Measurements from ENCODE around the gene ZNF611. TPM values are rescaled to one million over a fixed set of nuclear protein-coding genes. Genes with fewer than 3 reads are reported as not detected.

Gene ZNF611
- polyA plus RNA-seq, 1 donor (not counting 4 experiments of a cell fraction or from before 2014, with no cell fraction given), result 2.9 TPM

- no peak for DNase-seq (ENCODE audit: low read depth, low spot score)
- Histone ChIP-seq H3K4me1 (ENCODE audit: control insufficient read depth, extremely low read depth, insufficient read depth, low read length) (peaks cover 7% of the 10 kb centered on the region), H3K27me3 (ENCODE audit: control insufficient read depth, extremely low read depth, insufficient read depth, low read length) (no peaks in the 10 kb centered on the region), H3K79me2 (ENCODE audit: control insufficient read depth, insufficient read depth, low read length) (peaks cover 51% of the 10 kb centered on the region), H3K9me3 (ENCODE audit: control insufficient read depth, low read depth, low read length) (no peaks in the 10 kb centered on the region), H3K9ac (ENCODE audit: control insufficient read depth, extremely low read depth, insufficient read depth, low read length) (no peak overlapping the region), H3K4me3 (ENCODE audit: control insufficient read depth in 2 of 3, extremely low read depth in 1 of 3, insufficient read depth in 2 of 3, low read depth in 1 of 3, low read length in 3 of 3) (no peak overlapping the region), H2AFZ (ENCODE audit: control insufficient read depth, low read length) (no peak overlapping the region), H3K36me3 (ENCODE audit: control insufficient read depth in 2 of 2, extremely low read depth in 1 of 2, insufficient read depth in 2 of 2, low read length in 2 of 2) (peaks cover 5 to 11% of the 10 kb centered on the region in 2 experiments), H3K27ac (ENCODE audit: control insufficient read depth, insufficient read depth, low read length) (no peak overlapping the region), H3K9me1 (ENCODE audit: control insufficient read depth, extremely low read depth, insufficient read depth, low read length) (no peaks in the 10 kb centered on the region), H3K4me2 (ENCODE audit: control insufficient read depth, extremely low read depth, insufficient read depth, low read depth, low read length) (no peak overlapping the region), H4K20me1 (ENCODE audit: control insufficient read depth, extremely low read depth, insufficient read depth, low read length) (no peaks in the 10 kb centered on the region)
- no peak for TF ChIP-seq CTCF (optimal IDR thresholded peaks at IDR 0.05 in 1 of 3, IDR thresholded peaks at IDR 0.05 in 1 of 3, conservative IDR thresholded peaks at IDR 0.05 in 1 of 3; ENCODE audit: extremely low read depth in 1 of 3, insufficient read depth in 2 of 3, low read length in 3 of 3)
- dilution Hi-C loops (cut with MboI; ENCODE audit: extremely low pct_ligation_motif_present, low sequenced_read_pairs), result no loop called here
- FAIRE-seq, result no peak
Measured at GRCh38 chr19:52688335-52688734, 46.5 kb downstream of the ZNF611 start.

GRCh38 chr19:52687684-52688083, 47.2 kb downstream of the ZNF611 start:
- H4K20me1 ChIP-seq (ENCODE audit: control insufficient read depth, extremely low read depth, insufficient read depth, low read length), result no peaks in the 10 kb centered on the region
- H3K4me3 ChIP-seq (ENCODE audit: control insufficient read depth in 2 of 3, extremely low read depth in 1 of 3, insufficient read depth in 2 of 3, low read depth in 1 of 3, low read length in 3 of 3), result no peak overlapping the region
- H3K9me1 ChIP-seq (ENCODE audit: control insufficient read depth, extremely low read depth, insufficient read depth, low read length), result no peaks in the 10 kb centered on the region
- no peak overlapping the region for H2AFZ ChIP-seq (ENCODE audit: control insufficient read depth, low read length)
- no peak overlapping the region for H3K27ac ChIP-seq (ENCODE audit: control insufficient read depth, insufficient read depth, low read length)
- TF ChIP-seq EZH2 (IDR thresholded peaks at IDR 0.05; ENCODE audit: low read length) (no peak), CTCF (optimal IDR thresholded peaks at IDR 0.05 in 1 of 3, IDR thresholded peaks at IDR 0.05 in 1 of 3, conservative IDR thresholded peaks at IDR 0.05 in 1 of 3; ENCODE audit: extremely low read depth in 1 of 3, insufficient read depth in 2 of 3, low read length in 3 of 3) (no peak)
- no peaks in the 10 kb centered on the region for H3K9me3 ChIP-seq (ENCODE audit: control insufficient read depth, low read depth, low read length)
- H3K36me3 ChIP-seq (ENCODE audit: control insufficient read depth in 2 of 2, extremely low read depth in 1 of 2, insufficient read depth in 2 of 2, low read length in 2 of 2), result peaks cover 5 to 11% of the 10 kb centered on the region in 2 experiments
- H3K79me2 ChIP-seq (ENCODE audit: control insufficient read depth, insufficient read depth, low read length), result peaks cover 55% of the 10 kb centered on the region
- no peaks in the 10 kb centered on the region for H3K27me3 ChIP-seq (ENCODE audit: control insufficient read depth, extremely low read depth, insufficient read depth, low read length)
- peak overlapping the region; percentile 10 for H3K4me2 ChIP-seq (ENCODE audit: control insufficient read depth, extremely low read depth, insufficient read depth, low read depth, low read length)
- H3K4me1 ChIP-seq (ENCODE audit: control insufficient read depth, extremely low read depth, insufficient read depth, low read length), result peaks cover 7% of the 10 kb centered on the region
- no peak overlapping the region for H3K9ac ChIP-seq (ENCODE audit: control insufficient read depth, extremely low read depth, insufficient read depth, low read length)
- FAIRE-seq (no peak), DNase-seq (ENCODE audit: low read depth, low spot score) (no peak)
- dilution Hi-C loops (cut with MboI; ENCODE audit: extremely low pct_ligation_motif_present, low sequenced_read_pairs), result no loop called here

Measured in keratinocyte (primary cell).